A673 (cell line): ENCODE data around the gene ITCH. TPM values are rescaled to one million over a fixed set of nuclear protein-coding genes. Genes with fewer than 3 reads are reported as not detected.

Experiments used
- BruUV-seq: library from RNA; stranded (reverse); fragments of 400-500 nt; replicated peaks from 2 replicates; lab custom pipeline; 2021; lab: Mats Ljungman, UMichigan
- CTCF ChIA-PET: fragments of 300-600 bp; sonication (Branson Sonifier 250); formaldehyde crosslinking; loops from one replicate; lab custom pipeline; 2022; ENCODE audit warnings: antibody characterized with exemption; lab: Charles Lee
- POLR2A ChIA-PET: fragments of 300-600 bp; sonication (Branson Sonifier 250); formaldehyde crosslinking; loops from one replicate; lab custom pipeline; 2022; ENCODE audit warnings: antibody characterized with exemption; ENCODE audit not compliant: low non-redundant PET; lab: Charles Lee
- DNase-seq: peaks from one replicate; pipeline ENCODE4 v3.0.0-alpha.2; 2015; ENCODE audit warnings: low spot score
- H3K27ac ChIP-seq: fragments of 200-600 bp; sonication (generic); 2 replicates; pipeline ENCODE4 v1.5.1; 2016; ENCODE audit warnings: mixed run types, low read depth, mild to moderate bottlenecking, mixed read lengths, antibody characterized with exemption, low read length; ENCODE audit not compliant: poor library complexity, severe bottlenecking
- H3K27me3 ChIP-seq: fragments of 200-600 bp; sonication (generic); replicated peaks from 2 replicates; pipeline ENCODE4 v1.6.1; 2017; ENCODE audit warnings: mixed run types, low read depth, mild to moderate bottlenecking, mixed read lengths, antibody characterized with exemption, low read length; ENCODE audit not compliant: insufficient read depth, poor library complexity
- H3K36me3 ChIP-seq: fragments of 200-600 bp; sonication (generic); 2 replicates; pipeline ENCODE4 v1.6.1; 2016; ENCODE audit warnings: mixed run types, mild to moderate bottlenecking, mixed read lengths, antibody characterized with exemption, low read length; ENCODE audit not compliant: insufficient read depth, poor library complexity, severe bottlenecking
- H3K4me1 ChIP-seq: fragments of 200-600 bp; sonication (generic); 2 replicates; pipeline ENCODE4 v1.6.1; 2017; ENCODE audit warnings: mixed run types, mild to moderate bottlenecking, mixed read lengths, antibody characterized with exemption, low read length; ENCODE audit not compliant: insufficient read depth, poor library complexity, severe bottlenecking
- H3K4me3 ChIP-seq: fragments of 200-600 bp; sonication (generic); 2 replicates; pipeline ENCODE4 v1.5.1; 2016; ENCODE audit warnings: low read depth, mixed run types, mild to moderate bottlenecking, mixed read lengths, low read length; ENCODE audit not compliant: poor library complexity, severe bottlenecking
- H3K9me3 ChIP-seq: fragments of 200-600 bp; sonication (generic); 2 replicates; pipeline ENCODE4 v1.6.1; 2016; ENCODE audit warnings: mixed run types, low read depth, mild to moderate bottlenecking, mixed read lengths, antibody characterized with exemption, low read length; ENCODE audit not compliant: poor library complexity, severe bottlenecking
- EZH2 ChIP-seq: fragments of 200-600 bp; sonication (generic); IDR thresholded peaks from 2 replicates; pipeline ENCODE4 v1.6.1; 2017; ENCODE audit warnings: borderline replicate concordance, low read depth, mild to moderate bottlenecking, mixed read lengths, antibody characterized with exemption, low read length; ENCODE audit not compliant: poor library complexity, severe bottlenecking
- intact Hi-C: fragments of 100-400 bp; cut with micrococcal nuclease; formaldehyde crosslinking; loops from one replicate; pipeline ENCODE4 v1.10.0; 2022; ENCODE audit not compliant: unreplicated experiment
- total RNA-seq: library from RNA; stranded (reverse); gene quantifications from 2 replicates; pipeline ENCODE4 v1.2.3, GENCODE V29; 2021
- TF ChIP-seq, protein P1 (sequence below): fragments of 300-800, 200-600 bp; sonication (generic); conservative IDR thresholded peaks from 2 replicates; pipeline ENCODE4 v1.5.1; 2017; ENCODE audit warnings: low read depth, mild to moderate bottlenecking, antibody characterized with exemption, low read length, moderate library complexity, mixed read lengths

Gene ITCH
- total RNA-seq, 1 experiment from 2014 or later: 56.2 TPM

DNA sequence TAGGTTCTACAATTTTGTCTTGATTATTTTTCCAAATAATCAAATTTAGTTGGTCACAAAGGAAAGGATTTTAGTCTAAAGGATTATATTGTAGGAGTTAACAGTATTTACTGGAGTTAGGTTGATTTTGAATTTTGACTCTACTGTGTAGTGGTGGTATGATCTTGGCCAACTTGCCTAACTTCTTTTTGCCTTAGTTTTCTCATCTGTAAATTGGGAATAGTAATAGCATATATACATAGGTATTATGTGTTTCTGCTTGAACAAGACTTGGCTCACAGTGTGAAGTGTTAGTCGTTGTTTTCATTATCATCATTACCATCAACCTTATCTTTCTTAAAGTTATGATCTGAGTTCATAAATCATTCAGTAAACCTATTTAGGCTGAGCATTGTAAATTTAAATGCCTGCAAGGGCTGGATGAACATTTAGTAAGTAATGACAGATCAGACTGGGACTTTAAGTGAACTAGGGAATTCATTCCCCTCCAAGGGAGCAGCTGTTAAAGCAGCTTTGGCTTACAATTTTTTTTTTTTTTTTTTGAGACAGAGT, 11.2 kb downstream of the ITCH start:
- ChIA-PET POLR2A (no interaction called here), CTCF (interaction anchor here (0.8 kb wide), 1 partner anchor 61 kb away, joined by 3 read pairs; no protein-coding TSS in a partner anchor)
- BruUV-seq: no TSS peak
- TF ChIP-seq EZH2: no peak
- TF ChIP-seq, protein P1, sequence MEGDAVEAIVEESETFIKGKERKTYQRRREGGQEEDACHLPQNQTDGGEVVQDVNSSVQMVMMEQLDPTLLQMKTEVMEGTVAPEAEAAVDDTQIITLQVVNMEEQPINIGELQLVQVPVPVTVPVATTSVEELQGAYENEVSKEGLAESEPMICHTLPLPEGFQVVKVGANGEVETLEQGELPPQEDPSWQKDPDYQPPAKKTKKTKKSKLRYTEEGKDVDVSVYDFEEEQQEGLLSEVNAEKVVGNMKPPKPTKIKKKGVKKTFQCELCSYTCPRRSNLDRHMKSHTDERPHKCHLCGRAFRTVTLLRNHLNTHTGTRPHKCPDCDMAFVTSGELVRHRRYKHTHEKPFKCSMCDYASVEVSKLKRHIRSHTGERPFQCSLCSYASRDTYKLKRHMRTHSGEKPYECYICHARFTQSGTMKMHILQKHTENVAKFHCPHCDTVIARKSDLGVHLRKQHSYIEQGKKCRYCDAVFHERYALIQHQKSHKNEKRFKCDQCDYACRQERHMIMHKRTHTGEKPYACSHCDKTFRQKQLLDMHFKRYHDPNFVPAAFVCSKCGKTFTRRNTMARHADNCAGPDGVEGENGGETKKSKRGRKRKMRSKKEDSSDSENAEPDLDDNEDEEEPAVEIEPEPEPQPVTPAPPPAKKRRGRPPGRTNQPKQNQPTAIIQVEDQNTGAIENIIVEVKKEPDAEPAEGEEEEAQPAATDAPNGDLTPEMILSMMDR: no peak
- H3K9me3 ChIP-seq: no peaks in the 10 kb centered on the region
- H3K4me3 ChIP-seq: no peak overlapping the region
- peaks cover 34% of the 10 kb centered on the region for H3K36me3 ChIP-seq
- no peak overlapping the region for H3K27ac ChIP-seq
- no peak for DNase-seq
- intact Hi-C loops: no loop called here
- no peaks in the 10 kb centered on the region for H3K27me3 ChIP-seq
- peaks cover 4% of the 10 kb centered on the region for H3K4me1 ChIP-seq

DNA sequence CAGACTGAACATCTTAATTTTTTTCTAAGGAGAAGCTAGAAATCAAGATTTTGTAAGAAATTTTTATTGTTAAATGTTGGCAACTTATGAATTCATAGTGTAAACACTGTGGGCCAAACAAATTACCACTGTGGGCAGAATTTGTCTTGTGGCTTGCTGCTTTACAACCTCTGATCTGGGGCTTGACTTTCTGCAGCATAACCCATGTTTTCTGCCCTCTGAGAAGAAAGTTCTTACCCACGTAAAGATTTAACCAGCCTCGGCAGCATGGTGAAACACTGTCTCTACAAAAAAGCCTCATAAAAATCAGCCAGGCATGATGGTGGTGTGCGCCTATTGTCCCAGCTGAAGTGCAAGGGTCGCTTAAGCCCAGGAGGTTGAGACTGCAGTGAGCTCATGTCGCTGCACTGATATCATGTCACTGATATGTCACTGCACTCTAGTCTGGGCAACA, 12.9 kb downstream of the ITCH start:
- H3K27me3 ChIP-seq: no peaks in the 10 kb centered on the region
- no peak for DNase-seq
- TF ChIP-seq EZH2: no peak
- TF ChIP-seq, protein P1: no peak
- no TSS peak for BruUV-seq
- no peak overlapping the region for H3K27ac ChIP-seq
- H3K4me3 ChIP-seq: no peak overlapping the region
- peaks cover 18% of the 10 kb centered on the region for H3K36me3 ChIP-seq
- intact Hi-C loops: no loop called here
- peaks cover 4% of the 10 kb centered on the region for H3K4me1 ChIP-seq
- no peaks in the 10 kb centered on the region for H3K9me3 ChIP-seq
- CTCF ChIA-PET: interaction anchor here (0.6 kb wide), 1 partner anchor 64 kb away, joined by 3 read pairs; no protein-coding TSS in a partner anchor
- POLR2A ChIA-PET: no interaction called here

DNA sequence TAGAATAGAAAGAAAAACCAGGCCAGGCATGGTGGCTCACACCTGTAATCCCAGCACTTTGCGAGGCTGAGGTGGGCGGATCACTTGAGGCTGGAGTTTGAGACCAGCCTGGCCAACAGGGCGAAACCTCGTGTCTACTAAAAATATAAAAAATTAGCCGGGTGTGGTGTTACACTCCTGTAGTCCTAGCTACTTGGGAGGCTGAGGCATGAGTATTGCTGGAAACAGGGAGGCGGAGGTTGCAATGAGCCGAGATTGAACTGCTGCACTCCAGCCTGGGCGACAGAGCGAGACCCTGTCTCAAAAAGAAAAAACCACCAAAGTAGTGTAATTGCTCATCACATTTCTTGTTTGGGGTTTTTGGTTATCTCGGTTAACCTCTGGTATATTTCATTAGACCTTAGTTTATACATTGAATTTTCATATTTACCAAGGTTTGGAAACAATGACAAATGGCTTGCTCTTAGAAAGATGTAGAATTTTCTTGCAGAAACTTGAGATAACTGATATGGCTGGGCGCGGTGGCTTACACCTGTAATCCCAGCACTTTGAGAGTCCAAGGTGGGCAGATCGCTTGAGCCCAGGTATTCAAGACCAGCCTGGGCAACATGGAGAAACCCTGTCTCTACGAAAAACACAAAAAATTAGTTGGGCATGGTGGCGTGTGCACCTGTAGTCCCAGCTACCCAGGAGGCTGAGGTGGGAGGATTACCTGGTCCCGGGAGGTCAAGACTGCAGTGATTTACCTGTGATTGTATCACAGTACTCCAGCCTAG, 14.2 kb downstream of the ITCH start:
- ChIA-PET CTCF (no interaction called here), POLR2A (no interaction called here)
- DNase-seq: no peak
- TF ChIP-seq, protein P1: no peak
- TF ChIP-seq EZH2: no peak
- intact Hi-C loops: no loop called here
- Histone ChIP-seq H3K27ac (no peak overlapping the region), H3K4me1 (peaks cover 4% of the 10 kb centered on the region), H3K4me3 (no peak overlapping the region), H3K36me3 (peaks cover 14% of the 10 kb centered on the region), H3K9me3 (no peaks in the 10 kb centered on the region), H3K27me3 (no peaks in the 10 kb centered on the region)
- BruUV-seq: no TSS peak
